ENCODE measurements around the gene BCL2. TPM values are rescaled to one million over a fixed set of nuclear protein-coding genes. Genes with fewer than 3 reads are reported as not detected.
A peak's percentile ranks its signal among the peaks of the same experiment; 100 is the strongest.

Gene BCL2
- total RNA-seq, 2 experiments from 2014 or later = 66.0 to 88.9 TPM

- Mint-ChIP-seq H3K4me3 (no peak overlapping the region), H3K27ac (no peak overlapping the region), H3K36me3 (ENCODE audit: low read depth) (peaks cover 48% of the 10 kb centered on the region), H3K4me1 (no peaks in the 10 kb centered on the region), H3K9me3 (ENCODE audit: low read depth) (no peaks in the 10 kb centered on the region), H3K27me3 (no peaks in the 10 kb centered on the region)
- intact Hi-C loops (cut with DNase I, micrococcal nuclease) = no loop called here
- ATAC-seq (no peak), DNase-seq (no peak)
- ChIA-PET CTCF (interaction anchor here (0.7 to 3.7 kb wide), 3 partner anchors 41 to 91 kb away, joined by 3 to 13 read pairs (median 3); no protein-coding TSS in a partner anchor), POLR2A (no interaction called here)
These were observed 29.1 kb upstream of the BCL2 start for GRCh38 chr18:63348508-63349136.

DNA sequence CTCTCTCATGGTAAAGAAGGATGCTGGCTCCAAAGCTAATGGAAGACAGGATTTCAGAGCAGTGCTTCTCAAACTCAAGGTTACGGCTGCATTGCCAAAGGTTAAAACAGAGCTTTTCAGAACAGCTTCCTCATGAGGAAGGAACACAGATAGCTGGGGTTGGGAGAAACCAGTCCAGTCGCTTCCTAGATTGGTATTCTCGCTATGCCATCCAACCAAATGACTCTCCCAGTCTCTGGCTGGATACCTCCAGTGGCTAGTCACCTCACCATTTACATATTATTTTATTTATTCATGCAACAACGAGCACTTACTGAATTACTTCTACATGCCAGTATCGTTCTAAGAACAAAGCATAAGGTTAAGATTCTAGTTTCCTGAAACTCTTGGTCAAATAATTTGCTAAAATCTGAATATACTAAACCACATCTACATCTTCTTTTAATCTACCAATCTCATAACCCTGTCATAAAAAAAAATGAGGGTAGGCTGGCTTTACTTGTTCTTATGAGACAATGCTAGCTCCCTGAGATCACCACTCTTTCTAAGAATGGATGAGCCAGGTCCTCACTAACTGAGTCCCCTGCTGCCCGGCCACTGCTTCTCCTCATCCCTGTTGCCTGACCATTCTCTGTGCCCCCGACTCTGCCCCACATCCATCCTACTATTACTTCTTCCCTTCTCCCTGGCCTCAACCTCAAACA, 27.1 kb upstream of the BCL2 start:
- H3K36me3 Mint-ChIP-seq (ENCODE audit: low read depth) = peaks cover 51% of the 10 kb centered on the region
- H3K27ac Mint-ChIP-seq = no peak overlapping the region
- intact Hi-C loops (cut with DNase I, micrococcal nuclease) = no loop called here
- no peak for DNase-seq
- H3K4me3 Mint-ChIP-seq = no peak overlapping the region
- ChIA-PET CTCF (interaction anchor here (0.6 to 1.6 kb wide), 2 partner anchors 93 to 385 kb away, joined by 3 to 8 read pairs; no protein-coding TSS in a partner anchor), POLR2A (no interaction called here)
- no peaks in the 10 kb centered on the region for H3K27me3 Mint-ChIP-seq
- H3K9me3 Mint-ChIP-seq (ENCODE audit: low read depth) = no peaks in the 10 kb centered on the region
- no peak for ATAC-seq
- H3K4me1 Mint-ChIP-seq = no peaks in the 10 kb centered on the region

- intact Hi-C loops (cut with DNase I, micrococcal nuclease) = no loop called here
- POLR2A ChIA-PET = no interaction called here
- Mint-ChIP-seq H3K36me3 (ENCODE audit: low read depth) (peaks cover 50% of the 10 kb centered on the region), H3K4me3 (no peak overlapping the region), H3K9me3 (ENCODE audit: low read depth) (no peaks in the 10 kb centered on the region), H3K27me3 (no peaks in the 10 kb centered on the region), H3K4me1 (no peaks in the 10 kb centered on the region), H3K27ac (no peak overlapping the region)
- DNase-seq = no peak
- CTCF ChIA-PET = interaction anchor here (1.6 kb wide), 1 partner anchor 93 kb away, joined by 8 read pairs; no protein-coding TSS in a partner anchor
- ATAC-seq = no peak
These were observed 26.5 kb upstream of the BCL2 start for GRCh38 chr18:63346031-63346430.

- ChIA-PET POLR2A (no interaction called here), CTCF (interaction anchor here (6.8 kb wide), 1 partner anchor 95 kb away, joined by 58 read pairs; no protein-coding TSS in a partner anchor)
- DNase-seq (no peak), ATAC-seq (no peak)
- Mint-ChIP-seq H3K27me3 (no peaks in the 10 kb centered on the region), H3K36me3 (ENCODE audit: low read depth) (peaks cover 55% of the 10 kb centered on the region), H3K9me3 (ENCODE audit: low read depth) (no peaks in the 10 kb centered on the region), H3K27ac (no peak overlapping the region), H3K4me1 (peaks cover 3% of the 10 kb centered on the region), H3K4me3 (no peak overlapping the region)
- intact Hi-C loops (cut with DNase I, micrococcal nuclease) = loop anchor here in 1 of 2 experiments (5.0 kb wide), 2 partner anchors 162 to 232 kb away; no protein-coding TSS in a partner anchor
These were observed 25.3 kb upstream of the BCL2 start for GRCh38 chr18:63344918-63345317.

DNA sequence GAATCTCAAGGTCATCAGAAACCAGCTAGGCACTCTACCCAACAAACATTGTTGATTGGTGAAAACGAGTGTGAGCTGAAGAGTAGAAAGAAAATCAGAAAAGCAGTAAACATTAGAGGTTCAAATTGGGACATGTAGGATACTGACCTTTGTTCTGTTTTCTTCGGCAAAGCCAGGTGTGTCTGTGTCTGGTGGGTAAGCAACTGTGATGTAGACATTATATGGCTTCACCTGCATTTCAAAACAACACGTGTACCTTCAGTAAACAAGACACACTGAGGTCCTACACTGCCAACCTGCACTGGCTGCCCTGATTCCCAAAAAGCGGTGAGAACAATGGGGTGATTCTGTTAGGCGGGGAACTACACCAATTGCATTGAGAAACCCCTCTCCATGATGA, 24.7 kb upstream of the BCL2 start:
- intact Hi-C loops (cut with DNase I, micrococcal nuclease) = loop anchor here in 1 of 2 experiments (5.0 kb wide), 2 partner anchors 163 to 233 kb away; no protein-coding TSS in a partner anchor
- peaks cover 4% of the 10 kb centered on the region for H3K4me1 Mint-ChIP-seq
- peaks cover 57% of the 10 kb centered on the region for H3K36me3 Mint-ChIP-seq (ENCODE audit: low read depth)
- H3K27me3 Mint-ChIP-seq = no peaks in the 10 kb centered on the region
- ChIA-PET CTCF (interaction anchor here (6.8 kb wide), 1 partner anchor 95 kb away, joined by 58 read pairs; no protein-coding TSS in a partner anchor), POLR2A (no interaction called here)
- H3K27ac Mint-ChIP-seq = no peak overlapping the region
- ATAC-seq (no peak), DNase-seq (no peak)
- H3K9me3 Mint-ChIP-seq (ENCODE audit: low read depth) = no peaks in the 10 kb centered on the region
- H3K4me3 Mint-ChIP-seq = no peak overlapping the region

GRCh38 chr18:63342206-63342605, 22.6 kb upstream of the BCL2 start:
- H3K4me1 Mint-ChIP-seq = peaks cover 4% of the 10 kb centered on the region
- H3K4me3 Mint-ChIP-seq = no peak overlapping the region
- ChIA-PET POLR2A (interaction anchor here (0.6 kb wide), 1 partner anchor 185 kb away, joined by 6 read pairs; no protein-coding TSS in a partner anchor), CTCF (interaction anchor here (0.6 to 6.8 kb wide), 15 partner anchors 9 to 371 kb away, joined by 3 to 58 read pairs (median 4); no protein-coding TSS in a partner anchor)
- no peaks in the 10 kb centered on the region for H3K27me3 Mint-ChIP-seq
- peak; percentile 65 for ATAC-seq
- intact Hi-C loops (cut with DNase I, micrococcal nuclease) = loop anchor here (1.0 to 5.0 kb wide), 3 partner anchors 97 to 235 kb away; no protein-coding TSS in a partner anchor
- peaks cover 57% of the 10 kb centered on the region for H3K36me3 Mint-ChIP-seq (ENCODE audit: low read depth)
- H3K9me3 Mint-ChIP-seq (ENCODE audit: low read depth) = no peaks in the 10 kb centered on the region
- H3K27ac Mint-ChIP-seq = no peak overlapping the region
- DNase-seq = peak; percentile 61

GRCh38 chr18:63339920-63340484, 20.4 kb upstream of the BCL2 start:
- DNase-seq (peak; percentile 67), ATAC-seq (peak; percentile 58)
- CTCF ChIA-PET = interaction anchor here (0.5 to 6.8 kb wide), 30 partner anchors 8 to 1140 kb away, joined by 3 to 58 read pairs (median 4); no protein-coding TSS in a partner anchor
- no peak overlapping the region for H3K4me3 Mint-ChIP-seq
- H3K9me3 Mint-ChIP-seq (ENCODE audit: low read depth) = no peaks in the 10 kb centered on the region
- no peak overlapping the region for H3K27ac Mint-ChIP-seq
- peaks cover 14% of the 10 kb centered on the region for H3K4me1 Mint-ChIP-seq
- POLR2A ChIA-PET = no interaction called here
- no peaks in the 10 kb centered on the region for H3K27me3 Mint-ChIP-seq
- H3K36me3 Mint-ChIP-seq (ENCODE audit: low read depth) = peaks cover 61% of the 10 kb centered on the region
- intact Hi-C loops (cut with DNase I, micrococcal nuclease) = loop anchor here (1.0 to 5.0 kb wide), 3 partner anchors 167 to 324 kb away; no protein-coding TSS in a partner anchor

DNA sequence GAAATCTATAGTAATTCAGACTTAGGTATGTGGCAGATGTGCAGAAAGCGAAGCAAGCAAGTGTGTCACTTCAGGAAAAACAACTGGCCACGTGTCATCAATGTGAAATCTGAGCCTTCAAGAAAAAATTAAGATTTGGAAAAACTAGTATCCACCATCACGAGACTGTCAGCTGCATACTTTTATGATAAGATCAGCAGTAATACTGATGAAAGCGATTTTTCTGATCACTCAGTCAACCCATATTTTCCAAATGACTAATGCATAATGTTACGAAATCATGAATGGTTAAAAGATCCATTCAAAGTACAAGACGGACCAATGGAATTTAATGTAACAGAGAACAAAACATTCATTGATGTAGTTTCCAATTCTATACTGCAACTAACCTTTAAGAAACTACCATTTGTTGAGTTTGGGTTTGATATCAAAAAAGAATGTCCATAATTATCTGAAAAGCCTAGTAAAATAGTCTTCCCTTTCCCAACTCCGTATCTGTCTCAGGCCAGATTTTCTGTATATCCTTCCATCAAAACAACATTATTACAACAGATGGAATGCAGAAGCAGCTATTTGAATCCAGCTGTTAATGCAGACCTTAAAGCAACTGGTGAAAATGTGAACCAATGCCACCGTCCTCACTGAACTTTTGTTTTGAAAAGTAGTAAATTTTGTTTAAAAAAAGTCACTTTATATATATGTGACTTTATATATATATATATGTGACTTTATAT, 17.0 kb upstream of the BCL2 start:
- no peak for DNase-seq
- peak; percentile 58 for ATAC-seq
- CTCF ChIA-PET = interaction anchor here (0.7 to 2.6 kb wide), 8 partner anchors 11 to 320 kb away, joined by 3 to 10 read pairs (median 4); no protein-coding TSS in a partner anchor

GRCh38 chr18:63331105-63331504, 11.5 kb upstream of the BCL2 start:
- H3K27ac Mint-ChIP-seq = no peak overlapping the region
- CTCF ChIA-PET = interaction anchor here (0.8 to 1.9 kb wide), 4 partner anchors 8 to 315 kb away, joined by 3 to 7 read pairs (median 4); no protein-coding TSS in a partner anchor
- intact Hi-C loops (cut with DNase I, micrococcal nuclease) = no loop called here
- H3K4me3 Mint-ChIP-seq = no peak overlapping the region
- DNase-seq = no peak
- H3K4me1 Mint-ChIP-seq = peaks cover 3% of the 10 kb centered on the region
- peaks cover 37% of the 10 kb centered on the region for H3K36me3 Mint-ChIP-seq (ENCODE audit: low read depth)
- no peaks in the 10 kb centered on the region for H3K9me3 Mint-ChIP-seq (ENCODE audit: low read depth)
- ATAC-seq = no peak
- no peaks in the 10 kb centered on the region for H3K27me3 Mint-ChIP-seq
- POLR2A ChIA-PET = no interaction called here

More for the DNA sequence above, 17.0 kb upstream of the BCL2 start:
- intact Hi-C loops (cut with DNase I, micrococcal nuclease) = no loop called here
- no peaks in the 10 kb centered on the region for H3K9me3 Mint-ChIP-seq (ENCODE audit: low read depth)
- POLR2A ChIA-PET = no interaction called here
- H3K27me3 Mint-ChIP-seq = no peaks in the 10 kb centered on the region
- peaks cover 64% of the 10 kb centered on the region for H3K36me3 Mint-ChIP-seq (ENCODE audit: low read depth)
- peaks cover 14% of the 10 kb centered on the region for H3K4me1 Mint-ChIP-seq
- peak overlapping the region; percentile 40 for H3K27ac Mint-ChIP-seq
- no peak overlapping the region for H3K4me3 Mint-ChIP-seq

DNA sequence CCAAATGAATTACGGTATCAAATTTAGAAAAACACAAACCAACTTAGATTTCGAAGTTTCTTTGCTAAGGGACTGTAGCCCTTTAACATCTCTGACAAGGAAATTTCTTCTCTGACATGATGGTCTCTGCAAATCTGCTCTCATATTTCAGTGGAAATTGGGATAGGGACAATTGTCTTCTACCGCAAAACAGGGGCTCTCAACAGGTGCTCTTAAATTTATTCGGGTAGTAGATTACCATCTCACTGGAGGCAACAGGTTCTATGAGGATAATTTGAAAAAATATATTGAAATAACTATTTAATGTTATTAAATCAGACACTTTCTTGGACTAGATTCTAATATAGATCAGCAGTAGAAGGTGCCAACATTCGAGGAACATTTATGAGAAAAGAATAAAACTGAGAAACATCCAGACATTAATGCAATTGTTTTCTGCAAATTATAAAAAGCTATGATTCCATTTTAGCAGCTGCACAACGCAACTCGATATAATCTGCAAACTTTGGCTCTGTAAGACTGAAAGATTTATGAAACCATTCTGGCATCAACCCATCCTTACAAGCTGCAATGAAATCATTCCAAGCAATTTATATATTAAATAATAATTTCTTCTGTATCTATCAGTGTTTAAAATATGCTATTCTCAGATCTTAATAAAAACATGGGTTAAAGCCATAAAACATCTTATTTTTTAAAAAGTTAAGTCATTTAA, 10.0 kb upstream of the BCL2 start:
- intact Hi-C loops (cut with DNase I, micrococcal nuclease) = loop anchor here in 1 of 2 experiments (10.0 kb wide), 1 partner anchor 615 kb away; the partner anchor contains the start of gene PHLPP1
- Mint-ChIP-seq H3K36me3 (ENCODE audit: low read depth) (peaks cover 28% of the 10 kb centered on the region), H3K4me3 (no peak overlapping the region), H3K9me3 (ENCODE audit: low read depth) (no peaks in the 10 kb centered on the region), H3K27ac (no peak overlapping the region), H3K27me3 (no peaks in the 10 kb centered on the region), H3K4me1 (no peaks in the 10 kb centered on the region)
- POLR2A ChIA-PET = no interaction called here
- DNase-seq (no peak), ATAC-seq (no peak)
- CTCF ChIA-PET = interaction anchor here (0.8 to 1.4 kb wide), 5 partner anchors 105 to 312 kb away, joined by 3 to 5 read pairs (median 4); no protein-coding TSS in a partner anchor

All from activated CD4-positive, alpha-beta T cell treated with anti-CD3 and anti-CD28 coated beads for 36 hours (primary cell).